ENCODE results near the gene CCN5. TPM values are rescaled to one million over a fixed set of nuclear protein-coding genes. Genes with fewer than 3 reads are reported as not detected.

The CCN5 gene
- total RNA-seq, 2 experiments from 2014 or later: not detected

DNA sequence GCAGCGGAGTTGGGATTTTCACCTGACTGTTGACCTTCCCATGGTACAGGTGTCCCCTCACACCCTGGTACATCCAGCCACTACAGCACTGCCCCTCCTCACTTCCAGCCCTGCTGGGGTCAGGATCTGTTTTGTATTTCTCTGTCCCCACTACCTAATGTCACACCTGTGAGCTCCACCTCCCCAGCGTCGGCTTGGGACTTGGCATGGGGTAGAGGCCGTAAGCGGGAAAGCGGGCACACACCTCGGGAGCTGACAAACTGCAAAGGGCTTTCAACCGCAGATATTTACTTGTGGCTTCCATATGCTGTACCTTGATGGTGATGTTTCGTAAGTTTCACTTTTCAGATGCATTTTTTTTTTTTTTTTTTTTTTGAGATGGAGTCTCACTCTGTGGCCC is 5.4 kb upstream of the CCN5 start:
- ChIA-PET CTCF (interaction anchor here (1.1 kb wide), 1 partner anchor 14 kb away, joined by 3 read pairs; no protein-coding TSS in a partner anchor), POLR2A (no interaction called here)
- H3K27ac Mint-ChIP-seq: no peak overlapping the region
- TF ChIP-seq, protein P1, sequence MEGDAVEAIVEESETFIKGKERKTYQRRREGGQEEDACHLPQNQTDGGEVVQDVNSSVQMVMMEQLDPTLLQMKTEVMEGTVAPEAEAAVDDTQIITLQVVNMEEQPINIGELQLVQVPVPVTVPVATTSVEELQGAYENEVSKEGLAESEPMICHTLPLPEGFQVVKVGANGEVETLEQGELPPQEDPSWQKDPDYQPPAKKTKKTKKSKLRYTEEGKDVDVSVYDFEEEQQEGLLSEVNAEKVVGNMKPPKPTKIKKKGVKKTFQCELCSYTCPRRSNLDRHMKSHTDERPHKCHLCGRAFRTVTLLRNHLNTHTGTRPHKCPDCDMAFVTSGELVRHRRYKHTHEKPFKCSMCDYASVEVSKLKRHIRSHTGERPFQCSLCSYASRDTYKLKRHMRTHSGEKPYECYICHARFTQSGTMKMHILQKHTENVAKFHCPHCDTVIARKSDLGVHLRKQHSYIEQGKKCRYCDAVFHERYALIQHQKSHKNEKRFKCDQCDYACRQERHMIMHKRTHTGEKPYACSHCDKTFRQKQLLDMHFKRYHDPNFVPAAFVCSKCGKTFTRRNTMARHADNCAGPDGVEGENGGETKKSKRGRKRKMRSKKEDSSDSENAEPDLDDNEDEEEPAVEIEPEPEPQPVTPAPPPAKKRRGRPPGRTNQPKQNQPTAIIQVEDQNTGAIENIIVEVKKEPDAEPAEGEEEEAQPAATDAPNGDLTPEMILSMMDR (IDR thresholded peaks at IDR 0.05): no peak
- H3K27me3 Mint-ChIP-seq: no peaks in the 10 kb centered on the region
- intact Hi-C loops (cut with micrococcal nuclease): no loop called here
- H3K36me3 Mint-ChIP-seq (ENCODE audit: low read depth): no peaks in the 10 kb centered on the region
- ATAC-seq (no peak), DNase-seq (no peak)
- no peaks in the 10 kb centered on the region for H3K9me3 Mint-ChIP-seq
- H3K4me3 Mint-ChIP-seq: no peak overlapping the region
- no peaks in the 10 kb centered on the region for H3K4me1 Mint-ChIP-seq (ENCODE audit: low read depth)

DNA sequence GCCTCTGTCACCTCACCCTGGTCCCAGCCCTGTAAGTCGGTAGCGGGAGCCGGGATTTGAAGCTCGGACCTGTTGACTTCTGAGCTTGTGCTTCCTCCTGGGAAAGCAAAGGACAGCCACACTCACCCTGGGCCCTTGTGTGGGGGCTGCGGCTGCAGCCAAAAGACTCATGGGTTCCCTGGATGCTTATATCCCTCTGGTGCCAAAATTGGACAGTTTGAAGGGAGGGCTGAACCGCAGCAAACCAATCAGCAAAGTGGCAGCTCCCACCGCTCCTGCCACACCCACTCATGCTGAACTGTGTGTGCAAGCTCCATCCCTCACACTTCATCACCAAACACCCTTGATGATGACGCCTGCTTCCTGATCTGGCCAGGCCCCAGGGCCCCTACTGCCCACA is 3.9 kb upstream of the CCN5 start:
- H3K4me1 Mint-ChIP-seq (ENCODE audit: low read depth): no peaks in the 10 kb centered on the region
- H3K9me3 Mint-ChIP-seq: no peaks in the 10 kb centered on the region
- H3K4me3 Mint-ChIP-seq: no peak overlapping the region
- no peaks in the 10 kb centered on the region for H3K36me3 Mint-ChIP-seq (ENCODE audit: low read depth)
- no peak overlapping the region for H3K27ac Mint-ChIP-seq
- CTCF ChIA-PET: interaction anchor here (0.9 kb wide), 1 partner anchor 26 kb away, joined by 3 read pairs; no protein-coding TSS in a partner anchor
- no peaks in the 10 kb centered on the region for H3K27me3 Mint-ChIP-seq
- POLR2A ChIA-PET: interaction anchor here (0.8 kb wide), 1 partner anchor 173 kb away, joined by 3 read pairs; no protein-coding TSS in a partner anchor
- intact Hi-C loops (cut with micrococcal nuclease): no loop called here
- no peak for ATAC-seq
- no peak for DNase-seq
- TF ChIP-seq, protein P1 (IDR thresholded peaks at IDR 0.05): no peak

GRCh38 chr20:44714102-44714700 is 968 bp upstream of the CCN5 start:
- ChIA-PET CTCF (no interaction called here), POLR2A (no interaction called here)
- Mint-ChIP-seq H3K4me3 (no peak overlapping the region), H3K9me3 (no peaks in the 10 kb centered on the region), H3K36me3 (ENCODE audit: low read depth) (no peaks in the 10 kb centered on the region), H3K27me3 (no peaks in the 10 kb centered on the region), H3K4me1 (ENCODE audit: low read depth) (no peaks in the 10 kb centered on the region), H3K27ac (no peak overlapping the region)
- TF ChIP-seq, protein P1 (IDR thresholded peaks at IDR 0.05): no peak
- intact Hi-C loops (cut with micrococcal nuclease): no loop called here
- DNase-seq (no peak), ATAC-seq (no peak)

DNA sequence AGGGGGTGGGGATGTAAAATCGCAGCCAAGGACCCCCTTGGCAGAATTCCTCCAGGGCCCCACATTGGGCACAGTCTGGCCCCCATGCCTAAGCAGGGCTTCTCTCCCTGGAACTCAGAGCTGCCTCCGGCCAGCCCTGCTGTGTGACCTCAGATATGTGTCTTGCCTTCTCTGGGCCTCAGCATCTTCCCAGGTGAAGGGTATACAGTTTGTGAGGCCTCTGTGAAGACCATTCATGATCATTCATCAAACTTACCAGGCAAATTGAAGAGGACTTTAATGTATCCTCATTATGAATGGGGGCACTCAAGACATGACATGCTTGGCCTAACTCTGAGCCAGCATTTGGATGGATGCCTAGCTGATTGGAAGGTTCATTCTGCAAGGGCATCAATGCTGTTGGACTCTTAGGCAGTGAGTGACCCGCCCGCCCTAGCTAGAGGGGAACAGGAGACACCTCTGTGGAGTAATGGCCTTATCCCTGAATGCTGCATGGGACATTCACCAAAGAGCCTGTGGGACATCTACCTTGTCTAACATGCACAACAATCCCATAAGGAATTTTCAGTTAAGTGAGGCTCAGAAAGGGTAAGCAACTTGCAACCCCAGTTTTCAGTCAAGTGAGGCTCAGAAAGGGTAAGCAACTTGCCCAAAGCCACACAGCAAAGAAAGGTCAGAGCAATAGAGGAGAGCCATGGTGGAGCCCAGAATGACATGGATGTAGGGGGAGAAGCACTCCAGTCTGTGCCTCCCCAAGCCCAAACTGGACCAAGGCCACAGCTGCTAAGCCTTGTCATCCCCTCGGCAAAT is 535 bp downstream of the CCN5 start:
- DNase-seq (no peak), ATAC-seq (no peak)
- no peak overlapping the region for H3K4me3 Mint-ChIP-seq
- no peaks in the 10 kb centered on the region for H3K36me3 Mint-ChIP-seq (ENCODE audit: low read depth)
- POLR2A ChIA-PET: no interaction called here
- TF ChIP-seq, protein P1 (IDR thresholded peaks at IDR 0.05): no peak
- intact Hi-C loops (cut with micrococcal nuclease): no loop called here
- no peaks in the 10 kb centered on the region for H3K4me1 Mint-ChIP-seq (ENCODE audit: low read depth)
- no peaks in the 10 kb centered on the region for H3K9me3 Mint-ChIP-seq
- H3K27me3 Mint-ChIP-seq: no peaks in the 10 kb centered on the region
- CTCF ChIA-PET: no interaction called here
- H3K27ac Mint-ChIP-seq: no peak overlapping the region
